Measurements from ENCODE around the gene PEDS1. TPM values are rescaled to one million over a fixed set of nuclear protein-coding genes. Genes with fewer than 3 reads are reported as not detected.
A peak's percentile ranks its signal among the peaks of the same experiment; 100 is the strongest.

Gene PEDS1
- total RNA-seq, 1 experiment from 2014 or later: 37.5 TPM

DNA sequence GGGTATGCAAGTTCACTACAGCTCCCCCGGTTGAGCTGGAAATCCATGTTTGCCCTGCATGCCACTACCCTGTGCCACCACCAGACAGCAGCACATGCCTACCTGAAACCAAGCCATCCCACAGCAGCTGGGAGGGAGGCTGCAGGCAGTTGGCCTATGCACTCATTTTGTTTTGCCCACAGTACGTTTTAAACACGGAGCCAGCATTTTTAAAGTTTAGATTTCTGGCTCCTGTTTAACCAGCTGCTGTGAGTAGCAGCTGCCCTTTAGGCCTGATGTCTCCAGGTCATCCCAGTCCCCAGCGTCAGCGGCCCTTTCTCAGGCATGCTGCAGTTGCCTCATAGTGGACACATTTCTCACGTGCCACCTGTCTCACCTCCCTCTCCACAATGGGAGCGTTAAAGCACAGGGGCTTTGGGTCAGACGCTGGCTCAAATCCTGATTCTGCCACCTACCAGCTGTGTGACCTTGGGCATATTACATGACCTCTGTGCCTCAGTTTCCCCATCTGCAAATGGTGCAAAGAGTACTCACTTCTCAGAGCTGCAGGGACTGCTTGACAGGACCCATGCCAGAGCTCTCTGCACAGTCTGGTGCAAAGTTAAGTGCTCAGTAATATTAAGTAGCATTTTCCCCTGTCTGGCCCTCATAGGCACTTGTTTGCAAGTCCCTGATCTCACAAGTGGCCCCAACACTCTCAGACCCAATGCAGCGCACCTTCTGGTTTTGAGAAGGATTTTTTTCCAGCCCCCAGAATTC is 32.4 kb downstream of the PEDS1 start:
- no TSS peak for BruUV-seq (replicated peaks)
- peak overlapping the region; percentile 39 for H3K27ac Mint-ChIP-seq (ENCODE audit: unreplicated experiment)
- peaks cover 2% of the 10 kb centered on the region for H3K9me3 Mint-ChIP-seq (ENCODE audit: low read depth, unreplicated experiment)
- H3K4me1 Mint-ChIP-seq (ENCODE audit: low read depth, unreplicated experiment): peaks cover 12% of the 10 kb centered on the region
- peak; percentile 84 for DNase-seq
- intact Hi-C loops (cut with micrococcal nuclease; ENCODE audit: unreplicated experiment): loop anchor here (1.0 to 2.0 kb wide), 3 partner anchors 17 to 58 kb away; no protein-coding TSS in a partner anchor
- CTCF ChIA-PET: interaction anchor here (0.6 to 4.4 kb wide), 20 partner anchors 13 to 505 kb away, joined by 3 to 75 read pairs (median 5); partner anchors contain the start of genes PEDS1 and PTPN1
- TF ChIP-seq, protein P1, sequence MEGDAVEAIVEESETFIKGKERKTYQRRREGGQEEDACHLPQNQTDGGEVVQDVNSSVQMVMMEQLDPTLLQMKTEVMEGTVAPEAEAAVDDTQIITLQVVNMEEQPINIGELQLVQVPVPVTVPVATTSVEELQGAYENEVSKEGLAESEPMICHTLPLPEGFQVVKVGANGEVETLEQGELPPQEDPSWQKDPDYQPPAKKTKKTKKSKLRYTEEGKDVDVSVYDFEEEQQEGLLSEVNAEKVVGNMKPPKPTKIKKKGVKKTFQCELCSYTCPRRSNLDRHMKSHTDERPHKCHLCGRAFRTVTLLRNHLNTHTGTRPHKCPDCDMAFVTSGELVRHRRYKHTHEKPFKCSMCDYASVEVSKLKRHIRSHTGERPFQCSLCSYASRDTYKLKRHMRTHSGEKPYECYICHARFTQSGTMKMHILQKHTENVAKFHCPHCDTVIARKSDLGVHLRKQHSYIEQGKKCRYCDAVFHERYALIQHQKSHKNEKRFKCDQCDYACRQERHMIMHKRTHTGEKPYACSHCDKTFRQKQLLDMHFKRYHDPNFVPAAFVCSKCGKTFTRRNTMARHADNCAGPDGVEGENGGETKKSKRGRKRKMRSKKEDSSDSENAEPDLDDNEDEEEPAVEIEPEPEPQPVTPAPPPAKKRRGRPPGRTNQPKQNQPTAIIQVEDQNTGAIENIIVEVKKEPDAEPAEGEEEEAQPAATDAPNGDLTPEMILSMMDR (IDR thresholded peaks at IDR 0.05; ENCODE audit: unreplicated experiment): peak; percentile 98
- no peak overlapping the region for H3K4me3 Mint-ChIP-seq (ENCODE audit: low read depth, unreplicated experiment)
- no peaks in the 10 kb centered on the region for H3K27me3 Mint-ChIP-seq (ENCODE audit: unreplicated experiment)
- peaks cover 42% of the 10 kb centered on the region for H3K36me3 Mint-ChIP-seq (ENCODE audit: insufficient read depth, unreplicated experiment)

DNA sequence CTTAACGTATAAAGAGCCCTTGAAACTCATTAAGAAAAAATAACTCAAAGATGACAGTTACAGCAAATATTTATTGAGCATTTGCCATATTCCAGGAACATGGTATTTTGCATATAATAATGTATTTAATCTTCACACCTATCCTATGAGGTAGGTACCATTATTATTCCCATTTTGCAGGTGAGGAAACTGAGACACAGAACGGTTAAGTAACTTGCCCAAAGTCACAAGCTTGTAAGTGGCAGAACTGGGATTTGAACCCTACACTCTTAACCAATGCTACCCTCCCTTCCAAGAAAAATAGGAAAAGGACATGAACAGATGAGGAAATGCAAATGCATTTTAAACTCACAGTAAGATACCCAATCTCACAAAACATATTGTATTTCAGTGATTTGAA is 35.3 kb downstream of the PEDS1 start:
- H3K36me3 Mint-ChIP-seq (ENCODE audit: insufficient read depth, unreplicated experiment): peaks cover 31% of the 10 kb centered on the region
- H3K4me3 Mint-ChIP-seq (ENCODE audit: low read depth, unreplicated experiment): no peak overlapping the region
- DNase-seq: no peak
- H3K4me1 Mint-ChIP-seq (ENCODE audit: low read depth, unreplicated experiment): peaks cover 41% of the 10 kb centered on the region
- TF ChIP-seq, protein P1 (IDR thresholded peaks at IDR 0.05; ENCODE audit: unreplicated experiment): no peak
- intact Hi-C loops (cut with micrococcal nuclease; ENCODE audit: unreplicated experiment): no loop called here
- peaks cover 2% of the 10 kb centered on the region for H3K9me3 Mint-ChIP-seq (ENCODE audit: low read depth, unreplicated experiment)
- H3K27ac Mint-ChIP-seq (ENCODE audit: unreplicated experiment): no peak overlapping the region
- no TSS peak for BruUV-seq (replicated peaks)
- no peaks in the 10 kb centered on the region for H3K27me3 Mint-ChIP-seq (ENCODE audit: unreplicated experiment)
- CTCF ChIA-PET: interaction anchor here (0.6 to 4.4 kb wide), 4 partner anchors 52 to 63 kb away, joined by 3 to 75 read pairs (median 4); no protein-coding TSS in a partner anchor

GRCh38 chr20:50116368-50116999 is 37.0 kb downstream of the PEDS1 start:
- Mint-ChIP-seq H3K4me1 (ENCODE audit: low read depth, unreplicated experiment) (peaks cover 52% of the 10 kb centered on the region), H3K36me3 (ENCODE audit: insufficient read depth, unreplicated experiment) (peaks cover 42% of the 10 kb centered on the region), H3K4me3 (ENCODE audit: low read depth, unreplicated experiment) (peak overlapping the region; percentile 73), H3K27ac (ENCODE audit: unreplicated experiment) (peak overlapping the region; percentile 69), H3K9me3 (ENCODE audit: low read depth, unreplicated experiment) (no peaks in the 10 kb centered on the region), H3K27me3 (ENCODE audit: unreplicated experiment) (no peaks in the 10 kb centered on the region)
- DNase-seq: no peak
- TF ChIP-seq, protein P1 (IDR thresholded peaks at IDR 0.05; ENCODE audit: unreplicated experiment): no peak
- TSS peak; percentile 59 for BruUV-seq (replicated peaks)
- CTCF ChIA-PET: interaction anchor here (0.6 to 2.5 kb wide), 13 partner anchors 11 to 137 kb away, joined by 3 to 17 read pairs (median 8); partner anchors contain the start of gene PEDS1
- intact Hi-C loops (cut with micrococcal nuclease; ENCODE audit: unreplicated experiment): no loop called here

GRCh38 chr20:50115591-50116367 is 37.7 kb downstream of the PEDS1 start:
- Mint-ChIP-seq H3K27me3 (ENCODE audit: unreplicated experiment) (no peaks in the 10 kb centered on the region), H3K4me1 (ENCODE audit: low read depth, unreplicated experiment) (peaks cover 53% of the 10 kb centered on the region), H3K36me3 (ENCODE audit: insufficient read depth, unreplicated experiment) (peaks cover 37% of the 10 kb centered on the region), H3K4me3 (ENCODE audit: low read depth, unreplicated experiment) (peak overlapping the region; percentile 73), H3K27ac (ENCODE audit: unreplicated experiment) (peak overlapping the region; percentile 69), H3K9me3 (ENCODE audit: low read depth, unreplicated experiment) (no peaks in the 10 kb centered on the region)
- DNase-seq: peak; percentile 97
- TF ChIP-seq, protein P1 (IDR thresholded peaks at IDR 0.05; ENCODE audit: unreplicated experiment): no peak
- CTCF ChIA-PET: interaction anchor here (0.6 to 2.5 kb wide), 15 partner anchors 10 to 338 kb away, joined by 3 to 17 read pairs (median 7); partner anchors contain the start of gene PEDS1
- intact Hi-C loops (cut with micrococcal nuclease; ENCODE audit: unreplicated experiment): no loop called here
- BruUV-seq (replicated peaks): no TSS peak
